ENCODE measurements around the gene DCANP1. TPM values are rescaled to one million over a fixed set of nuclear protein-coding genes. Genes with fewer than 3 reads are reported as not detected.

Gene DCANP1
- total and polyA plus RNA-seq, 2 donors (not counting 1 experiment from before 2014, with no cell fraction given), result not detected

DNA sequence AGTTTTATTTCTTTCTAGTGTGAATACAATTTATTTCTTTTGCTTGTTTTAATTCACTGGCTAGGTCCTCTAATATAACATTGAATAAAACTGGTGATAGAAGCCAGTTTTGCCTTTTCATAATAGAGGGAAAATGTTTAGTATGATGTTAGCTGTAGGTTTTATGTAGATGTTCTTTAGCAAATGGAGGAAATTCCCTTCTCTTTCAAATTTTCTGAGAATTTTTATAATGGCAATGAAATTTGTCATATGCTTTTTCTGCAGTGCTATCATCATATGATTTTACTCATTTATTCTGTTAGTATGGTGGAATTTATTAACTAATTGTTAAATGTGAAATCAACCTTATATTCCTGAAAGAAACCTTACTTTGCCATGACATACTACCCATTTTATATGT is 30.1 kb downstream of the DCANP1 start:
- TF ChIP-seq CTCF (IDR thresholded peaks at IDR 0.05) (no peak), EZH2 (IDR thresholded peaks at IDR 0.05; ENCODE audit: borderline replicate concordance, insufficient read depth, low read depth, low read length, poor library complexity, severe bottlenecking) (no peak)
- H3K9ac ChIP-seq (ENCODE audit: low read length), result no peak overlapping the region
- ATAC-seq (ENCODE audit: low read depth), result no peak
- H3K36me3 ChIP-seq (replicated peaks in 1 of 2; ENCODE audit: control extremely low read depth in 1 of 2, control insufficient read depth in 1 of 2, extremely low read depth in 1 of 2, insufficient read depth in 2 of 2, low read length in 1 of 2), result no peaks in the 10 kb centered on the region
- H3K9me3 ChIP-seq (ENCODE audit: control extremely low read depth in 1 of 3, control insufficient read depth in 2 of 3, insufficient read depth in 1 of 3, low read length in 2 of 3), result peaks cover 0 to 6% (median 2%) of the 10 kb centered on the region in 3 donors
- H3K4me1 ChIP-seq (ENCODE audit: control insufficient read depth in 2 of 2, insufficient read depth in 2 of 2, low read length in 2 of 2), result no peaks in the 10 kb centered on the region
- peaks cover 45% of the 10 kb centered on the region for H3K27me3 Mint-ChIP-seq
- H4K20me1 ChIP-seq (ENCODE audit: control insufficient read depth, insufficient read depth, low read length, poor library complexity, severe bottlenecking), result no peaks in the 10 kb centered on the region
- no peak overlapping the region for H3K27ac Mint-ChIP-seq
- H3K9me3 Mint-ChIP-seq (ENCODE audit: insufficient read depth), result peaks cover 9% of the 10 kb centered on the region
- POLR2A ChIA-PET, result no interaction called here
- H3K27ac ChIP-seq (ENCODE audit: low read length in 2 of 2), result no peak overlapping the region
- no peaks in the 10 kb centered on the region for H3K4me1 Mint-ChIP-seq
- H3K4me3 ChIP-seq (ENCODE audit: control extremely low read depth in 1 of 5, extremely low read depth in 1 of 5, insufficient read depth in 1 of 5, low read depth in 2 of 5, low read length in 4 of 5), result no peak overlapping the region
- no peak overlapping the region for H3K4me2 ChIP-seq (replicated peaks; ENCODE audit: low read depth, low read length, poor library complexity, severe bottlenecking)
- CTCF ChIA-PET, result no interaction called here
- no peak overlapping the region for H3K4me3 Mint-ChIP-seq
- DNase-seq, result no peak
- H3K79me2 ChIP-seq (ENCODE audit: control insufficient read depth, insufficient read depth, low read length), result no peaks in the 10 kb centered on the region
- intact Hi-C loops (cut with micrococcal nuclease), result no loop called here
- H3K27me3 ChIP-seq (replicated peaks in 1 of 4; ENCODE audit: control extremely low read depth in 1 of 4, control insufficient read depth in 3 of 4, insufficient read depth in 4 of 4, low read length in 3 of 4), result peaks cover 0 to 10% (median 5%) of the 10 kb centered on the region in 4 experiments
- no peak overlapping the region for H2AFZ ChIP-seq (ENCODE audit: insufficient read depth, low read depth, low read length, poor library complexity, severe bottlenecking)

GRCh38 chr5:135405082-135405481 is 42.1 kb downstream of the DCANP1 start:
- Mint-ChIP-seq H3K4me1 (peaks cover 4% of the 10 kb centered on the region), H3K9me3 (ENCODE audit: insufficient read depth) (no peaks in the 10 kb centered on the region), H3K27me3 (peaks cover 8% of the 10 kb centered on the region), H3K4me3 (no peak overlapping the region), H3K27ac (no peak overlapping the region)
- Histone ChIP-seq H3K9ac (ENCODE audit: low read length) (no peak overlapping the region), H3K4me3 (ENCODE audit: control extremely low read depth in 1 of 5, extremely low read depth in 1 of 5, insufficient read depth in 1 of 5, low read depth in 2 of 5, low read length in 4 of 5) (no peak overlapping the region), H2AFZ (ENCODE audit: insufficient read depth, low read depth, low read length, poor library complexity, severe bottlenecking) (no peak overlapping the region), H3K4me1 (ENCODE audit: control insufficient read depth in 2 of 2, insufficient read depth in 2 of 2, low read length in 2 of 2) (peaks cover 2% of the 10 kb centered on the region in 2 donors), H3K36me3 (replicated peaks in 1 of 2; ENCODE audit: control extremely low read depth in 1 of 2, control insufficient read depth in 1 of 2, extremely low read depth in 1 of 2, insufficient read depth in 2 of 2, low read length in 1 of 2) (no peaks in the 10 kb centered on the region), H3K79me2 (ENCODE audit: control insufficient read depth, insufficient read depth, low read length) (no peaks in the 10 kb centered on the region), H4K20me1 (ENCODE audit: control insufficient read depth, insufficient read depth, low read length, poor library complexity, severe bottlenecking) (no peaks in the 10 kb centered on the region), H3K4me2 (replicated peaks; ENCODE audit: low read depth, low read length, poor library complexity, severe bottlenecking) (no peak overlapping the region), H3K27ac (ENCODE audit: low read length in 2 of 2) (no peak overlapping the region), H3K27me3 (replicated peaks in 1 of 4; ENCODE audit: control extremely low read depth in 1 of 4, control insufficient read depth in 3 of 4, insufficient read depth in 4 of 4, low read length in 3 of 4) (no peaks in the 10 kb centered on the region), H3K9me3 (ENCODE audit: control extremely low read depth in 1 of 3, control insufficient read depth in 2 of 3, insufficient read depth in 1 of 3, low read length in 2 of 3) (peaks cover 0 to 6% (median 3%) of the 10 kb centered on the region in 3 donors)
- ChIA-PET CTCF (interaction anchor here (1.0 kb wide), 1 partner anchor 21 kb away, joined by 3 read pairs; no protein-coding TSS in a partner anchor), POLR2A (no interaction called here)
- TF ChIP-seq CTCF (IDR thresholded peaks at IDR 0.05), result no peak
- no peak for TF ChIP-seq EZH2 (IDR thresholded peaks at IDR 0.05; ENCODE audit: borderline replicate concordance, insufficient read depth, low read depth, low read length, poor library complexity, severe bottlenecking)
- ATAC-seq (ENCODE audit: low read depth) (no peak), DNase-seq (no peak)
- intact Hi-C loops (cut with micrococcal nuclease), result no loop called here
- WGBS (ENCODE audit: insufficient coverage), result no CpG with 5 or more reads among the region's 2 CpGs

Data from B cell (primary cell).